Choroid plexus epithelial cell (primary cell): ENCODE results near the gene B4GALNT1.
A peak's percentile ranks its signal among the peaks of the same experiment; 100 is the strongest.
"Not testable (repeated sequence)": the region's sequence is repeated elsewhere in the genome, so short reads cannot be mapped to it uniquely, and the experiment has no call there.

Source experiments
- DNase-seq: peaks from one replicate; pipeline ENCODE4 v3.0.0-alpha.2; 2010; ENCODE audit warnings: low read depth
- H3K4me3 ChIP-seq: 2 replicates; pipeline ENCODE4 v1.5.1; 2011; ENCODE audit warnings: low read depth, mild to moderate bottlenecking, control low read depth, low read length, moderate library complexity
- TF ChIP-seq, protein P1 (sequence below): conservative IDR thresholded peaks from 2 replicates; pipeline ENCODE4 v1.5.1; 2011; ENCODE audit warnings: low read depth, mild to moderate bottlenecking, control low read depth, inconsistent platforms, low read length, moderate library complexity

The B4GALNT1 gene

DNA sequence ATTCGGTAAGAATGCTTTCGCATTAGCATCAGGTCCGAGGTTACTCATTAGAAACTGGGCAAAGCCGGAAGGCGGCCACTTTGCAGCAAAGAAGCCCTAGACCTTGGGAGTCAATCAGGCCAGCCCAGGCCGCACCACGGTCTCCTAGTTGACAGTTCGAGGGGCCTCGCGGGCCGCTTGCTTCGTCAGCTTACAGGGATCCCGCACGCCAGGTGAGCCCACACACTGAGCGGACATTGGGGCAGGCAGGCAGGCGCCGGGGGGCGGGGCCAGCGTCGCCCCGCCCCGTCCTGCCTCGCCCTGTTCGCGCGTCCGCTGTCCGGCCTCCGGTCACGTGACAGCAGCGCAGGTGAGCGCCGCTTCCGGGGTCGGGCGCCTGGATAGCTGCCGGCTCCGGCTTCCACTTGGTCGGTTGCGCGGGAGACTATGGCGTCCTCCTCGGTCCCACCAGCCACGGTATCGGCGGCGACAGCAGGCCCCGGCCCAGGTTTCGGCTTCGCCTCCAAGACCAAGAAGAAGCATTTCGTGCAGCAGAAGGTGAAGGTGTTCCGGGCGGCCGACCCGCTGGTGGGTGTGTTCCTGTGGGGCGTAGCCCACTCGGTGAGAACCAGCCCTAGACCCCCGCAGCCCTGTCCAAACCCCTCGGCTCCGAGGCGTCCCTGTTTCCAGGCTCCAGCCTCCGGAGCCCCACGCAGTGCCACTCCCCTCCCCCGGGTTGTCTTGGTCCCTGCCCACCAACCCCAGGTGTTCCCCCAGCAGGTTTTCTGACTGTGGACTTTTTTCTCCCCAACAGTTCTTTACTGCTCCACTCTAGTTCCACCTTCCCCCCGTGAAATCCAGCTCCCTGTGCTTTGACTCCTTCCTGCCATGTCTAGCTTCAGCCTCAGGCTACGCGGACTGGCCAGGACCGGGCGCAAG, 41.9 kb downstream of the B4GALNT1 start, which contains the start of gene PIP4K2C:
Gene PIP4K2C, plus strand, starts transcription at position 329 of the 918 bp plus-strand sequence. Its CDS starts 98 bp downstream, at position 427.
- DNase-seq, result peak; percentile 54
- peak within 1 kb of the TSS; percentile 89 for H3K4me3 ChIP-seq

DNA sequence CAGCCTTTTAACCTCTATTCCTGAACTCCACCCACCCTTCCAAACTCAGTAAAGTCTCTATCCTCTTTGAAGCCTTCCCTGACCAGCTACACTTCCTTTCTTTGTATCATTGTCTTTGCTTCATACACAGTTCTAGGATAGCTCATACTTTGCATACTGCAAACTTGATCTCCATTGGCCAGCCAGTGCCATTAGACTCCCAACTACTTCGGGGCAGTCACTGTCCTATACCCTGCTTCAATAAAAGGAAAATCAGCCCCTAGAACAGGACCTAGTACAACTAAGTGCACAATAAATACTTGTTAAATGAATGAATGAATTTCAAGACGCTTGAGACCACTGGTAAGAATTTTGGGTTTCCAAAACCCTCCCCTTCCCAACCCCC, 42.5 kb downstream of the B4GALNT1 start:
- no peak for DNase-seq
- TF ChIP-seq, protein P1, sequence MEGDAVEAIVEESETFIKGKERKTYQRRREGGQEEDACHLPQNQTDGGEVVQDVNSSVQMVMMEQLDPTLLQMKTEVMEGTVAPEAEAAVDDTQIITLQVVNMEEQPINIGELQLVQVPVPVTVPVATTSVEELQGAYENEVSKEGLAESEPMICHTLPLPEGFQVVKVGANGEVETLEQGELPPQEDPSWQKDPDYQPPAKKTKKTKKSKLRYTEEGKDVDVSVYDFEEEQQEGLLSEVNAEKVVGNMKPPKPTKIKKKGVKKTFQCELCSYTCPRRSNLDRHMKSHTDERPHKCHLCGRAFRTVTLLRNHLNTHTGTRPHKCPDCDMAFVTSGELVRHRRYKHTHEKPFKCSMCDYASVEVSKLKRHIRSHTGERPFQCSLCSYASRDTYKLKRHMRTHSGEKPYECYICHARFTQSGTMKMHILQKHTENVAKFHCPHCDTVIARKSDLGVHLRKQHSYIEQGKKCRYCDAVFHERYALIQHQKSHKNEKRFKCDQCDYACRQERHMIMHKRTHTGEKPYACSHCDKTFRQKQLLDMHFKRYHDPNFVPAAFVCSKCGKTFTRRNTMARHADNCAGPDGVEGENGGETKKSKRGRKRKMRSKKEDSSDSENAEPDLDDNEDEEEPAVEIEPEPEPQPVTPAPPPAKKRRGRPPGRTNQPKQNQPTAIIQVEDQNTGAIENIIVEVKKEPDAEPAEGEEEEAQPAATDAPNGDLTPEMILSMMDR, result no peak
- H3K4me3 ChIP-seq, result peak overlapping the region; percentile 89

More for the DNA sequence above, 41.9 kb downstream of the B4GALNT1 start, which contains the start of gene PIP4K2C:
- TF ChIP-seq, protein P1, result no peak

DNA sequence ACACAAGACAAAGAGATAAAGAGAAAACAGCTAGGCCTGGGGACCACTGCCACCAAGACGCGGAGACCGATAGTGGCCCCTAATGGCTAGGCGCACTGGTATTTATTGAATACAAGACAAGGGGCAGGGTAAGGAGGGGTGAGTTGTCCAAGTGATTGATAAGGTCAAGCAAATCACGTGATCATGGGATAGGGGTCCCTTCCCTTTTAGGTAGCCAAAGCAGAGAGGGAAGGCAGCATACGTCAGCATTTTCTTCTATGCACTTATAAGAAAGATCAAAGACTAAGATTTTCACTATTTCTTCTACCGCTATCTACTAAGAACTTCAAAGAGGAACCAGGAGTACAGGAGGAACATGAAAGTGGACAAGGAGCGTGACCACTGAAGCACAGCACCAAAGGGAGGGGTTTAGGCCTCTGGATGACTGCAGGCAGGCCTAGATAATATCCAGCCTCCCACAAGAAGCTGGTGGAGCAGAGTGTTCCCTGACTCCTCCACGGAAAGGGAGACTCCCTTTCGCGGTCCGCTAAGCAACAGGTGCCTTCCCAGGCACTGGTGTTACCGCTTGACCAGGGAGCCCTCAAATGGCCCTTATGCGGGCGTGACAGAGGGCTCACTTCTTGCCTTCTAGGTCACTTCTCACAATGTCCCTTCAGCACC, 43.9 kb downstream of the B4GALNT1 start:
- H3K4me3 ChIP-seq, DNase-seq: not testable (repeated sequence)

DNA sequence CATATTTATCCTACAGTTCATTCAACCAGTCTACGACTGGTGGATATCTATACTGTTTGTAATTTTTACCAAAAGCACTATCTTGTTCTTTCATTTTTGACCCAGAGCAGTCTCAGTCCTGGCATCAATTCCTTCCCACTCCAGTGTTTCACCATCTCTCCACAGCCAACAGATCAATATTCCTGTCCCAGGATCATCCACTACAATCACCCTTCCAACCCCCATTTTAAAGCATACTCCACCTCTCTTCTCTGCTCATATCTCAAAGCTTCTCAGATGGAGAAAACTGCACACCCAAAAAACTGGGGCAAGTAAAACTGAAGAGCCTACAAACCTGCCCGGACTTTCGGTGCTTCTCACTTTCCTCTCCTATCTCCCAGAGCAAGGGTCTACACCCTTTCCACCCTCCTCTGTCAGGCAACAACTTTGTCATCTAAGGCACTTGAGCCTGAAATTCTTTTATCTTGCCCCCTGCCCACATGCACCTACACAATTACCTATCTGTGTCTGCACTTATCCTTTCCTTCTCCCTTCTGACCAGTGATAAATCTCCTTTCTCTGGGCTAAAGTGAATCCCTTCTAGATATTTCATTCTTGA, 46.1 kb downstream of the B4GALNT1 start:
- DNase-seq, result no peak
- TF ChIP-seq, protein P1, result no peak
- no peak overlapping the region for H3K4me3 ChIP-seq

DNA sequence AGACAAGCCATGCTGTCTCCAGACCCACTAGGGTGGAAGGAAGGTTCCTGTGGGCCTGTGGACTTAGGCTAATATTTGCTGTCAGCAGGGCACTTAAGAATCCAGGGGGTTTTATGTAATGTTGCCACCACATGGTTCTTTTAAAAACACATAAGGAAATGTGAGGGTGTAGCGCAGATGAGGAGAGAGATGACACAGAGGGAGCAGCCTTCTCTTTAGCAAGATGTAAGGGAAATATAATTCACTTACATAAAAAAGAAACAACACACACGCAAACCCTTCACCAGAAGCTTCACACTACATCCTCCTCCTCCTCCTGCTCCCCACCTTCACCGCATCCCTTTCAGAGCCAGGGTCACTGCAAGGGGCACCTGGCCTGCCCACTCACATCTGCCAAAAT, 46.9 kb downstream of the B4GALNT1 start:
- no peak overlapping the region for H3K4me3 ChIP-seq
- DNase-seq, result no peak
- TF ChIP-seq, protein P1, result no peak

DNA sequence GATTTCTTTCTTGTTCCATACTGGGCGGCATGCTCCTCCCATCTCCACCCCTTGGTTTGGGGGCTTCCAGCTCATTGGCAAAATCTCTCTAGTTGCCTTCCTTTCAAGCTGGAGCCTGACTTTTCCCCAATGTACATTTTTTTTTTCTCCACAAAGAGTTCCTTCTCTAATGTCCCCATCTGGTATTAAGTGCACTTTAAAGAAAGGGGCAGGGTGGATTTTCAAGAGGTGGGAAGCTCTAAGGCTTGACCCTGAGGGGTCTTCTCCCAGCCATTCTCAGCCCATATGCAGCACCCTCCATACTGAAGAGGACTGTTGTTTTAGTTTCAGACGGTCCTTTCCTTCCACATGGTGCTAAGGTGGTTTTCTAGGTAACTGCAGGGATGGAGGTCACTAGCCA, 47.8 kb downstream of the B4GALNT1 start:
- H3K4me3 ChIP-seq, result no peak overlapping the region
- no peak for DNase-seq
- TF ChIP-seq, protein P1, result no peak

DNA sequence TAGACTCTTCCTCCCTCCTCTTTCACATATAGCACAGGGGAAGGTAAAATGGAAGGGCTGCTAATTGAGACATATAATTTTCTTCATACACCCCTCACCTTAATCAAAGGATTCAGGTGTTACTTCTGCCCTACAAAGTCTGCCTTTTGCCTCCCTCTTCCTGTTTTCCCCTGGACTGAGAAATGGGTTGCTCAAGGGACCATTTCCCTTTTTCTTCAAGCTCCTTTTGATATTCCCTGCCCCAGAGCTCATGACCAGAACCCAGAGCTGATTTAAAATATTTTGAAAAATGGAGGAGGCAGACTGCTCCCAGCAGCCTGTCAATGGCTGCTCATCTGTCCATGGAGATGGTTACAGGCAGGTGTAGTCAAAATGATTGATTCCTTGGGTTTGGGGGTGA, 48.3 kb downstream of the B4GALNT1 start:
- TF ChIP-seq, protein P1, result no peak

More for the DNA sequence above, 48.3 kb downstream of the B4GALNT1 start:
- H3K4me3 ChIP-seq, result no peak overlapping the region
- DNase-seq, result no peak
